ENCODE data around the gene ZSWIM1. TPM values are rescaled to one million over a fixed set of nuclear protein-coding genes. Genes with fewer than 3 reads are reported as not detected.

Gene ZSWIM1
- total and polyA plus RNA-seq, 8 donors = 9.9 to 14.8 (median 13.8) TPM

DNA sequence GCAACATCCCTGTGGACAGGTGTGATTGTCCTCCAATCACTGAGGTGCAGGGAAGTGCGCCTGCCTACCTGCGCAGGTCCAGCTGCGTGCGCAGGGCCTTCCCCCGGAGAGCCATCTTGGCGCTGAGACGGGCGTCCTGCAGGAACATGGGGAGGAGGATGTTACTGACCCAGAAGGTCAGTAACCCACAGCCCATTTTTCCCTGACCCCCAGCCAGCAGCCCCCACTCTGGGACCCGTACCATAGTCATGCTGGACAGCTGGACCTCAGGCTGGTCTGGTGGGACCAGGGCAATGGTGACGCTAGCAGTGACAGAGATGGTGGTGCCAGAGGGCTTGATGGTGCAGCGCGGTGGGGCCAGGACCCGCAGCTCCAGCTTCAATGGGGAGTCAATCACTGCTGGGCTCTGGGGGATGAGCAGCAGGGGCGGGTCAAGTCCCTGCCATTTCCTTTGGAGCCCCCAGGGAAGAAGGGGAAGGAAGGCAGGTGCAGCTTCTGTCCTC lies 21.2 kb downstream of the ZSWIM1 start:
- Histone ChIP-seq H3K4me3 (no peak overlapping the region), H3K4me1 (no peaks in the 10 kb centered on the region), H3K27me3 (no peaks in the 10 kb centered on the region), H3K27ac (no peak overlapping the region), H3K9me3 (no peaks in the 10 kb centered on the region), H3K36me3 (peaks cover 0 to 61% of the 10 kb centered on the region in 2 donors)
- TF ChIP-seq, protein P1, sequence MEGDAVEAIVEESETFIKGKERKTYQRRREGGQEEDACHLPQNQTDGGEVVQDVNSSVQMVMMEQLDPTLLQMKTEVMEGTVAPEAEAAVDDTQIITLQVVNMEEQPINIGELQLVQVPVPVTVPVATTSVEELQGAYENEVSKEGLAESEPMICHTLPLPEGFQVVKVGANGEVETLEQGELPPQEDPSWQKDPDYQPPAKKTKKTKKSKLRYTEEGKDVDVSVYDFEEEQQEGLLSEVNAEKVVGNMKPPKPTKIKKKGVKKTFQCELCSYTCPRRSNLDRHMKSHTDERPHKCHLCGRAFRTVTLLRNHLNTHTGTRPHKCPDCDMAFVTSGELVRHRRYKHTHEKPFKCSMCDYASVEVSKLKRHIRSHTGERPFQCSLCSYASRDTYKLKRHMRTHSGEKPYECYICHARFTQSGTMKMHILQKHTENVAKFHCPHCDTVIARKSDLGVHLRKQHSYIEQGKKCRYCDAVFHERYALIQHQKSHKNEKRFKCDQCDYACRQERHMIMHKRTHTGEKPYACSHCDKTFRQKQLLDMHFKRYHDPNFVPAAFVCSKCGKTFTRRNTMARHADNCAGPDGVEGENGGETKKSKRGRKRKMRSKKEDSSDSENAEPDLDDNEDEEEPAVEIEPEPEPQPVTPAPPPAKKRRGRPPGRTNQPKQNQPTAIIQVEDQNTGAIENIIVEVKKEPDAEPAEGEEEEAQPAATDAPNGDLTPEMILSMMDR (IDR thresholded peaks at IDR 0.05) = no peak
- intact Hi-C loops (cut with DNase I) = no loop called here
- peak in 1 of 4 donors; percentile 53 for DNase-seq
- ATAC-seq = no peak

DNA sequence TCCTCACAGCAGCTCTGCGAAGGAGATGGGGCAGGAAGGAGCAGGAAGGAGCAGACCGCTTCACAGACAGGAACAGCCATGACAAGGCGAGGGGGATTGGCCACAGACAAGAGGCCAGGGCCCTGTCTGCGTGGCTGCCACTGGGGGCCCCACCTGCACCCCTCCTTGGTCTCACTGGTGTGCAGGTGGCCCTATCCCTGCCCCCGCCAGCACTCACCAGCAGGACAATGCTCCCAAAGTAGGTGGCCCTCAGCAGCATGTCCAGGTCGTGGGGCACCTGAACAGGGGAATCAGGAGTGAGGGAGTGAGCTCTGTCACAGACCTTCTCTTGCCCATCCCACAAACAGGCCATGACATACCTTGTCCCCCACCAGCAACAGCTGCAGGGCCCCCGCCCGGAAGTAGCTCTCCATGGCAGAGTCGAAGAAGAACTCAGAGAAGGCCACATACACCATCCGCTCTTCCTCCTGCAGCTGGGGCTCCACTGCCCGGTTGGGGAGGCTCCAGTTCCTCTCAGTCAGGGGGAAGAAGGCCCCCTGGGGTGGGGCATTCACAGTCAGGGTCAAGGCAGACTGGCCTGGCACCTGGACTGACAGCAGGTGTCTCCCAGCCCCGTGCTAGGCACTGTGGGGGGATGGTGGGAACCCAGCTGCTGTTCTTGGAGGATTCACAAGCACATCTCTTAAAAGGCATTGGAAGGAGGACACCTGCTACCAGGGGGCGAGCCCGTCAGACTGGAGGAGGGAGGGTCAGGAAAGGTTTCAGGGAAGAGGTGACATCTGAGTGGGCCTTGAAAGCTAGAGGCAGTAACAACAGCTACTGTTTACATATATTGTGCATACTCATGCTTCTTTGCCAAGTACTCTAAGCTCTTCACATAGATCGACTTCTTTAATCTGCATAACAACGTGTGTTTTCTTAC lies 23.8 kb downstream of the ZSWIM1 start:
- Histone ChIP-seq H3K27ac (no peak overlapping the region), H3K36me3 (peaks cover 0 to 35% of the 10 kb centered on the region in 2 donors), H3K27me3 (no peaks in the 10 kb centered on the region), H3K4me1 (peaks cover 0 to 5% of the 10 kb centered on the region in 2 donors), H3K4me3 (no peak overlapping the region), H3K9me3 (no peaks in the 10 kb centered on the region)
- DNase-seq (peak in 1 of 4 donors; percentile 40), ATAC-seq (no peak)
- intact Hi-C loops (cut with DNase I) = no loop called here
- TF ChIP-seq, protein P1 (IDR thresholded peaks at IDR 0.05) = no peak

DNA sequence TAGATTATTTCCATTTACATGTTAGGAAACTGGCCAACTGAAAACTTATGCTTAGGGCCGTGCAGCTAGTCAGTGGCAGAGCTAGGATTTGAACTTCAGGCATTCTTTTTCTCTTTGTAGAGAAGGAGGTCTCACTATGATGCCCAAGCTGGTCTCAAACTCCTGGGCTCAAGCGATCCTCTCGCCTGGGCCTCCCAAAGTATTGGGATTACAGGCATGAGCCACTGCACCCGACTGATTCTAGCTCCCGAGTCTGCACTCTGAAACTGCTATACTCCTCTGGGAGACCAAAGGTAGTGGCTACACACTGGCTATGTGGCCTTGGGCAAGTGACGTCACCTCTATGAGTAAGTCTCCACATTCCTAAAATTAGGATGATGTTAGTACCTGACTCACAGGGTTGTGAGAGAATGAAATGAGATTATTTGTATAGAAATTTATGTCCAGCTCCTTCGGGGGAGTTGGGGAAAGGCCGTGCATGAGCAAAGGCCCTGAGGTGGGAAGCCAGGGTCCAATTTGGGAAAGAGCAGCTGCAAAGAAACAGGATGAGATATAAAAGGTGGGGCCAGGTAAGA lies 24.6 kb downstream of the ZSWIM1 start:
- Histone ChIP-seq H3K27me3 (no peaks in the 10 kb centered on the region), H3K27ac (no peak overlapping the region), H3K36me3 (peaks cover 0 to 27% of the 10 kb centered on the region in 2 donors), H3K4me1 (peaks cover 0 to 12% of the 10 kb centered on the region in 2 donors), H3K9me3 (no peaks in the 10 kb centered on the region), H3K4me3 (no peak overlapping the region)
- TF ChIP-seq, protein P1 (IDR thresholded peaks at IDR 0.05) = no peak
- ATAC-seq (no peak), DNase-seq (peak in 1 of 4 donors; percentile 11)
- intact Hi-C loops (cut with DNase I) = no loop called here

DNA sequence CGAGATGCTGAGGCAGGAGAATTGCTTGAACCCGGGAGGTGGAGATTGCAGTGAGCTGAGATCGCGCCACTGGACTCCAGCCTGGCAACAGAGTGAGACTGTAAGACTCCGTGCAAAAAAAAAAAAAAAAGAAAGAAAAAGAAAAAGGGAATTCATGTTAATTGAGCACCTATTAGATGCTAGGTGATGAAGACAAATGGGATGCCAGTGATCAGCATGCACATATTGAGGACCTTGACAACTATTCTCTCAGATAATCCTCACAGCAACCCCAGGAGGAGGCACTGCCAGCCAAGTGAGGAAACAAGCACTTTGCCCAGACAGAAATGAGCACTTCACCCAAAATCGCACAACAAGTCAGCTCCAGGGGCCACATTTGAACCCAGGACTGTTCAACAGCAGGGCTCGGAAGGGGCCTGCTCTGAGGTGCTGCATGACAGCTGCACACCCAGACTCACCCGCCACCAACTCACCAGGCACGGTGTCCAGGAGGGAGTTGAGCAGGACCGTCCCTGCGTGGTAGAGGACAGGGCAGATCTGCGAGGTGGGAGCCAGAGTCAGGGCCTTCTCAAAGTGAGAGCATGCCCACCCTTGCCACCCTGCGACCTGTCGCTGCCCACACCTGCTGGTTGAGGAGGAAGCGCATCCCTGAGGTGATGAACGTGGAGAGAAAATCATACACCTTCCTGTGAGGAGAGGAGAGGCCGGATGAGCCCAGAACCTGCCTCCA lies 26.4 kb downstream of the ZSWIM1 start:
- Histone ChIP-seq H3K4me1 (peaks cover 2 to 27% of the 10 kb centered on the region in 2 donors), H3K36me3 (peaks cover 0 to 10% of the 10 kb centered on the region in 2 donors), H3K27ac (no peak overlapping the region), H3K9me3 (no peaks in the 10 kb centered on the region), H3K4me3 (no peak overlapping the region), H3K27me3 (peaks cover 0 to 10% of the 10 kb centered on the region in 2 donors)
- intact Hi-C loops (cut with DNase I) = no loop called here
- TF ChIP-seq, protein P1 (IDR thresholded peaks at IDR 0.05) = no peak
- DNase-seq (peak in 1 of 4 donors; percentile 70), ATAC-seq (no peak)

Data from left lung (tissue), 10 donors.